Measurements from ENCODE around the gene DAB2IP.
"Not testable (repeated sequence)": the region's sequence is repeated elsewhere in the genome, so short reads cannot be mapped to it uniquely, and the experiment has no call there.

The DAB2IP gene

GRCh38 chr9:121792476-121792875 is 141.0 kb downstream of the DAB2IP start:
- H3K27ac ChIP-seq (ENCODE audit: insufficient read depth, low read depth, low read length, poor library complexity, severe bottlenecking); H3K4me1 ChIP-seq (ENCODE audit: control insufficient read depth, insufficient read depth, low read length); H3K9me3 ChIP-seq (ENCODE audit: control insufficient read depth, low read length); H3K27me3 ChIP-seq (ENCODE audit: control insufficient read depth, insufficient read depth, low read length, poor library complexity, severe bottlenecking); H3K4me3 ChIP-seq (ENCODE audit: insufficient read depth, low read depth, low read length); H3K36me3 ChIP-seq (ENCODE audit: control insufficient read depth, insufficient read depth, low read length): not testable (repeated sequence)
- 93 to 95% methylated on average over 10 of the region's 10 CpGs for WGBS, 2 experiments

- not testable (repeated sequence) for H3K4me1 ChIP-seq (ENCODE audit: control insufficient read depth, insufficient read depth, low read length); H3K27me3 ChIP-seq (ENCODE audit: control insufficient read depth, insufficient read depth, low read length, poor library complexity, severe bottlenecking); H3K27ac ChIP-seq (ENCODE audit: insufficient read depth, low read depth, low read length, poor library complexity, severe bottlenecking); H3K36me3 ChIP-seq (ENCODE audit: control insufficient read depth, insufficient read depth, low read length); H3K9me3 ChIP-seq (ENCODE audit: control insufficient read depth, low read length); H3K4me3 ChIP-seq (ENCODE audit: insufficient read depth, low read depth, low read length)
- 95% methylated on average over 6 of the region's 6 CpGs for WGBS, 2 experiments
Measured at GRCh38 chr9:121794334-121794733, 142.9 kb downstream of the DAB2IP start.

- Histone ChIP-seq H3K27me3 (ENCODE audit: control insufficient read depth, insufficient read depth, low read length, poor library complexity, severe bottlenecking) (no peaks in the 10 kb centered on the region), H3K4me1 (ENCODE audit: control insufficient read depth, insufficient read depth, low read length) (no peaks in the 10 kb centered on the region), H3K27ac (ENCODE audit: insufficient read depth, low read depth, low read length, poor library complexity, severe bottlenecking) (no peak overlapping the region), H3K4me3 (ENCODE audit: insufficient read depth, low read depth, low read length) (no peak overlapping the region), H3K9me3 (ENCODE audit: control insufficient read depth, low read length) (no peaks in the 10 kb centered on the region), H3K36me3 (ENCODE audit: control insufficient read depth, insufficient read depth, low read length) (no peaks in the 10 kb centered on the region)
- 85% methylated on average over 2 of the region's 2 CpGs for WGBS, 2 experiments
Measured at GRCh38 chr9:121797081-121797480, 145.6 kb downstream of the DAB2IP start.

GRCh38 chr9:121798941-121799340 is 147.5 kb downstream of the DAB2IP start:
- Histone ChIP-seq H3K4me1 (ENCODE audit: control insufficient read depth, insufficient read depth, low read length) (no peaks in the 10 kb centered on the region), H3K27me3 (ENCODE audit: control insufficient read depth, insufficient read depth, low read length, poor library complexity, severe bottlenecking) (no peaks in the 10 kb centered on the region), H3K4me3 (ENCODE audit: insufficient read depth, low read depth, low read length) (no peak overlapping the region), H3K36me3 (ENCODE audit: control insufficient read depth, insufficient read depth, low read length) (no peaks in the 10 kb centered on the region), H3K9me3 (ENCODE audit: control insufficient read depth, low read length) (no peaks in the 10 kb centered on the region), H3K27ac (ENCODE audit: insufficient read depth, low read depth, low read length, poor library complexity, severe bottlenecking) (no peak overlapping the region)
- WGBS, 2 experiments = 93 to 96% methylated on average over 4 of the region's 5 CpGs

- Histone ChIP-seq H3K4me3 (ENCODE audit: insufficient read depth, low read depth, low read length) (no peak overlapping the region), H3K4me1 (ENCODE audit: control insufficient read depth, insufficient read depth, low read length) (no peaks in the 10 kb centered on the region), H3K36me3 (ENCODE audit: control insufficient read depth, insufficient read depth, low read length) (no peaks in the 10 kb centered on the region), H3K27ac (ENCODE audit: insufficient read depth, low read depth, low read length, poor library complexity, severe bottlenecking) (no peak overlapping the region), H3K9me3 (ENCODE audit: control insufficient read depth, low read length) (no peaks in the 10 kb centered on the region), H3K27me3 (ENCODE audit: control insufficient read depth, insufficient read depth, low read length, poor library complexity, severe bottlenecking) (no peaks in the 10 kb centered on the region)
- WGBS, 2 experiments = 91 to 92% methylated on average over 10 of the region's 10 CpGs
Measured at GRCh38 chr9:121800376-121800775, 148.9 kb downstream of the DAB2IP start.

GRCh38 chr9:121801579-121801978 is 150.1 kb downstream of the DAB2IP start:
- 83 to 90% methylated on average over 3 of the region's 3 CpGs for WGBS, 2 experiments
- Histone ChIP-seq H3K36me3 (ENCODE audit: control insufficient read depth, insufficient read depth, low read length) (no peaks in the 10 kb centered on the region), H3K4me1 (ENCODE audit: control insufficient read depth, insufficient read depth, low read length) (no peaks in the 10 kb centered on the region), H3K27ac (ENCODE audit: insufficient read depth, low read depth, low read length, poor library complexity, severe bottlenecking) (no peak overlapping the region), H3K9me3 (ENCODE audit: control insufficient read depth, low read length) (no peaks in the 10 kb centered on the region), H3K27me3 (ENCODE audit: control insufficient read depth, insufficient read depth, low read length, poor library complexity, severe bottlenecking) (no peaks in the 10 kb centered on the region), H3K4me3 (ENCODE audit: insufficient read depth, low read depth, low read length) (no peak overlapping the region)

GRCh38 chr9:121802753-121803152 is 151.3 kb downstream of the DAB2IP start:
- H3K9me3 ChIP-seq (ENCODE audit: control insufficient read depth, low read length) = no peaks in the 10 kb centered on the region
- no peak overlapping the region for H3K27ac ChIP-seq (ENCODE audit: insufficient read depth, low read depth, low read length, poor library complexity, severe bottlenecking)
- WGBS, 2 experiments = 87% methylated on average over 5 of the region's 5 CpGs
- H3K36me3 ChIP-seq (ENCODE audit: control insufficient read depth, insufficient read depth, low read length) = no peaks in the 10 kb centered on the region
- no peaks in the 10 kb centered on the region for H3K4me1 ChIP-seq (ENCODE audit: control insufficient read depth, insufficient read depth, low read length)
- H3K4me3 ChIP-seq (ENCODE audit: insufficient read depth, low read depth, low read length) = no peak overlapping the region
- no peaks in the 10 kb centered on the region for H3K27me3 ChIP-seq (ENCODE audit: control insufficient read depth, insufficient read depth, low read length, poor library complexity, severe bottlenecking)

- Histone ChIP-seq H3K36me3 (ENCODE audit: control insufficient read depth, insufficient read depth, low read length) (no peaks in the 10 kb centered on the region), H3K27ac (ENCODE audit: insufficient read depth, low read depth, low read length, poor library complexity, severe bottlenecking) (no peak overlapping the region), H3K9me3 (ENCODE audit: control insufficient read depth, low read length) (no peaks in the 10 kb centered on the region), H3K27me3 (ENCODE audit: control insufficient read depth, insufficient read depth, low read length, poor library complexity, severe bottlenecking) (no peaks in the 10 kb centered on the region), H3K4me1 (ENCODE audit: control insufficient read depth, insufficient read depth, low read length) (peaks cover 2% of the 10 kb centered on the region), H3K4me3 (ENCODE audit: insufficient read depth, low read depth, low read length) (no peak overlapping the region)
- 76 to 80% methylated on average over 12 of the region's 12 CpGs for WGBS, 2 experiments
Measured at GRCh38 chr9:121807069-121807822, 155.8 kb downstream of the DAB2IP start.

GRCh38 chr9:121807823-121808278 is 156.4 kb downstream of the DAB2IP start:
- Histone ChIP-seq H3K27me3 (ENCODE audit: control insufficient read depth, insufficient read depth, low read length, poor library complexity, severe bottlenecking) (no peaks in the 10 kb centered on the region), H3K36me3 (ENCODE audit: control insufficient read depth, insufficient read depth, low read length) (no peaks in the 10 kb centered on the region), H3K4me3 (ENCODE audit: insufficient read depth, low read depth, low read length) (no peak overlapping the region), H3K4me1 (ENCODE audit: control insufficient read depth, insufficient read depth, low read length) (peaks cover 8% of the 10 kb centered on the region), H3K27ac (ENCODE audit: insufficient read depth, low read depth, low read length, poor library complexity, severe bottlenecking) (no peak overlapping the region), H3K9me3 (ENCODE audit: control insufficient read depth, low read length) (no peaks in the 10 kb centered on the region)
- WGBS, 2 experiments = 93 to 94% methylated on average over 16 of the region's 16 CpGs

GRCh38 chr9:121808781-121809180 is 157.3 kb downstream of the DAB2IP start:
- H3K9me3 ChIP-seq (ENCODE audit: control insufficient read depth, low read length) = no peaks in the 10 kb centered on the region
- 84 to 85% methylated on average over 4 of the region's 4 CpGs for WGBS, 2 experiments
- peaks cover 18% of the 10 kb centered on the region for H3K4me1 ChIP-seq (ENCODE audit: control insufficient read depth, insufficient read depth, low read length)
- H3K27ac ChIP-seq (ENCODE audit: insufficient read depth, low read depth, low read length, poor library complexity, severe bottlenecking) = no peak overlapping the region
- no peaks in the 10 kb centered on the region for H3K36me3 ChIP-seq (ENCODE audit: control insufficient read depth, insufficient read depth, low read length)
- no peak overlapping the region for H3K4me3 ChIP-seq (ENCODE audit: insufficient read depth, low read depth, low read length)
- no peaks in the 10 kb centered on the region for H3K27me3 ChIP-seq (ENCODE audit: control insufficient read depth, insufficient read depth, low read length, poor library complexity, severe bottlenecking)

Data from ectodermal cell (in vitro differentiated cells).